ACHN (cell line): ENCODE data around the gene SEMA4A.
"Not testable (repeated sequence)": the region's sequence is repeated elsewhere in the genome, so short reads cannot be mapped to it uniquely, and the experiment has no call there.

Source experiments
- DNase-seq: peaks from one replicate; pipeline ENCODE4 v3.0.0-alpha.2; 2015
- in situ Hi-C: cut with HindIII; loops from 2 replicates; pipeline ENCODE4 v1.10.0; 2017; ENCODE audit warnings: low sequenced_read_pairs, low pct_ligation_motif_present, low pct_unique_long_range_greater_than_20kb

SEMA4A gene

DNA sequence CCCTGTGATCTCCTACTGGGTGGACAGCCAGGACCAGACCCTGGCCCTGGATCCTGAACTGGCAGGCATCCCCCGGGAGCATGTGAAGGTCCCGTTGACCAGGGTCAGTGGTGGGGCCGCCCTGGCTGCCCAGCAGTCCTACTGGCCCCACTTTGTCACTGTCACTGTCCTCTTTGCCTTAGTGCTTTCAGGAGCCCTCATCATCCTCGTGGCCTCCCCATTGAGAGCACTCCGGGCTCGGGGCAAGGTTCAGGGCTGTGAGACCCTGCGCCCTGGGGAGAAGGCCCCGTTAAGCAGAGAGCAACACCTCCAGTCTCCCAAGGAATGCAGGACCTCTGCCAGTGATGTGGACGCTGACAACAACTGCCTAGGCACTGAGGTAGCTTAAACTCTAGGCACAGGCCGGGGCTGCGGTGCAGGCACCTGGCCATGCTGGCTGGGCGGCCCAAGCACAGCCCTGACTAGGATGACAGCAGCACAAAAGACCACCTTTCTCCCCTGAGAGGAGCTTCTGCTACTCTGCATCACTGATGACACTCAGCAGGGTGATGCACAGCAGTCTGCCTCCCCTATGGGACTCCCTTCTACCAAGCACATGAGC is 23.3 kb downstream of the SEMA4A start:
- no peak for DNase-seq
- in situ Hi-C loops: no loop called here

DNA sequence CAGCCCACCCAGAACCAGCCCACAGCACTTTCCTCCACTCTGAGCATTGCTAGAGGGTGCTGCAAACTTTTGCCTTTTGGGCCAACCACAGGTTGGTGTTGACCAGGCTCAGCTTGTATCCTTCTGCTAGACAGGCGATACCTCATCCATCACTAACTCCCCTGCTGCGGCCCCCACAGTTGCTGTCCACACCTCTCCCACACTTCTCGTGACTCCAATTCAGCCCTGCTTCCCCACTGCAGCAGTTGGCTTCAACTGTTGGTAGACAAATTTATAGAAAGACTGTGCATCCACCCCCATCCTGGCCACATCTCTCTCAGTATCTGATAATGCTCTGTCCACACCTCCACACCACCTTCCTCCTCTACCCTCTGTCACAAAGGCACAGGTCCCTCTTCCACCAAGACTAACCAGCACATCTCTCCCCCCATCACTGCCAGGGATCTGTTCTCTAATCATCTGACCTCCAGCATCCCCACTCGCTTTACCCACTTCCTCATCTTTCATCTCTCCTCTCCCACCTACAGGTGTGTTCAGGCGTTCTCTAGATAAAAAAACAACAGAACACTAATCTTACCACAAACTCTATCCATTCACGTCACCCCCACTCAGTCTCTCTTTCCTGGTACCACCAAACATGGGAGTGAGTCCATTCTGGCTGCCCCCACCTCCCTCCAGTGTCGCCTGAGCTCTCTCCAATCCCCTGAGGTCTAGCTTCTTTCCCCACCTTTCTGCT is 24.7 kb downstream of the SEMA4A start:
- no peak for DNase-seq
- in situ Hi-C loops: no loop called here

DNA sequence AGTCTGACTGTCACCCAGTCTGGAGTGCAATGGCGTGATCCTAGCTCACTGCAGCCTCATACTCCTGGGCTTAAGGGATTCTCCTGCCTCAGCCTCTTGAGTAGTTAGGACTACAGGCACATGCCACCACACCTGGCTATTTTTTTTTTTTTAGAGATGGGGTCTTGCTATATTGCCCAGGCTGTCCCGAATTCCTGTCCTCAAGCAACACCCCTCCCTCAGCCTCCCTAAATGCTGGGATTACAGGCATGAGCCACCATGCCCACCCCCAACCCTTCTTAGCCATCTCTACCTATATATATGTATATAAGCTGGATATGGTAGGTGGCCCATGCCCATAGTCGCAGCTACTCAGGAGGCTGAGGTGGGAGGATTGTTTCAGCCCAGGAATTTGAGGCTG is 27.1 kb downstream of the SEMA4A start:
- in situ Hi-C loops: no loop called here
- no peak for DNase-seq

DNA sequence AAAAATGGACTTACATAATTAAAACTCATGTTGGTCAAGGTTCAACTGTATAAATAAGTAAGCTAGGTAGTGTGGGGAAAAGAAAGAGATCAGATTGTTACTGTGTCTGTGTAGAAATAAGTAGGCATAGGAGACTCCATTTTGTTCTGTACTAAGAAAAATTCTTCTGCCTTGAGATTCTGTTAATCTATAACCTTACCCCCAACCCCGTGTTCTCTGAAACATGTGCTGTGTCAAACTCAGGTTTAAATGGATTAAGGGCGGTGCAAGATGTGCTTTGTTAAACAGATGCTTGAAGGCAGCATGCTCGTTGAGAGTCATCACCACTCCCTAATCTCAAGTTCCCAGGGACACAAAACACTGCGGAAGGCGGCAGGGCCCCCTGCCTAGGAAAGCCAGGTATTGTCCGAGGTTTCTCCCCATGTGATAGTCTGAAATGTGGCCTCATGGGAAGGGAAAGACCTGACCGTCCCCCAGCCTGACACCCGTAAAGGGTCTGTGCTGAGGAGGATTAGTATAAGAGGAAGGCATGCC is 28.1 kb downstream of the SEMA4A start:
- DNase-seq, in situ Hi-C loops: not testable (repeated sequence)

DNA sequence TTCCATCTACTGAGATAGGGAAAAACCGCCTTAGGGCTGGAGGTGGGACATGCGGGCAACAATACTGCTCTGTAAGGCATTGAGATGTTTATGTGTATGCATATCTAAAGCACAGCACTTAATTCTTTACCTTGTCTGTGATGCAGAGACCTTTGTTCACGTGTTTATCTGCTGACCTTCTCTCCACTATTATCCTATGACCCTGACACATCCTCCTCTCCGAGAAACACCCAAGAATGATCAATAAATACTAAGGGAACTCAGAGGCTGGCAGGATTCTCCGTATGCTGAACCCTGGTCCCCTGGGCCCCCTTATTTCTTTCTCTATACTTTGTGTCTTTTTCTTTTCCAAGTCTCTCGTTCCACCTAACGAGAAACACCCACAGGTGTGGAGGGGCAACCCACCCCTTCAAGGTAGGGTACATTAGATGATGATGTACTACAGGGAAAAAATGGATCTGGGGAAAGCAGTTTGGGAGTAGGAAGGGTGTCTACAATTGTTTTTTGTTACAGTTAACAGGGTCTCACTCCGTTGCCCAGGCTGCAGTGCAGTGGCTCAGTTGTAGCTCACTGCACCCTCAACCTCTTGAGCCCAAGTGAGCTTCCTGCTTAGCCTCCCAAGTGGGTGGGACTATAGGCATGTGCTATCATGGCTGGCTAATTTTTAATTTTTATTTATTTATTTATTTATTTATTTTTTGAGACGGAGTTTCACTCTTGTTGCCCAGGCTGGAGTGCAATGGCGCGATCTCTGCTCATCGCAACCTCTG is 28.8 kb downstream of the SEMA4A start:
- DNase-seq, in situ Hi-C loops: not testable (repeated sequence)

DNA sequence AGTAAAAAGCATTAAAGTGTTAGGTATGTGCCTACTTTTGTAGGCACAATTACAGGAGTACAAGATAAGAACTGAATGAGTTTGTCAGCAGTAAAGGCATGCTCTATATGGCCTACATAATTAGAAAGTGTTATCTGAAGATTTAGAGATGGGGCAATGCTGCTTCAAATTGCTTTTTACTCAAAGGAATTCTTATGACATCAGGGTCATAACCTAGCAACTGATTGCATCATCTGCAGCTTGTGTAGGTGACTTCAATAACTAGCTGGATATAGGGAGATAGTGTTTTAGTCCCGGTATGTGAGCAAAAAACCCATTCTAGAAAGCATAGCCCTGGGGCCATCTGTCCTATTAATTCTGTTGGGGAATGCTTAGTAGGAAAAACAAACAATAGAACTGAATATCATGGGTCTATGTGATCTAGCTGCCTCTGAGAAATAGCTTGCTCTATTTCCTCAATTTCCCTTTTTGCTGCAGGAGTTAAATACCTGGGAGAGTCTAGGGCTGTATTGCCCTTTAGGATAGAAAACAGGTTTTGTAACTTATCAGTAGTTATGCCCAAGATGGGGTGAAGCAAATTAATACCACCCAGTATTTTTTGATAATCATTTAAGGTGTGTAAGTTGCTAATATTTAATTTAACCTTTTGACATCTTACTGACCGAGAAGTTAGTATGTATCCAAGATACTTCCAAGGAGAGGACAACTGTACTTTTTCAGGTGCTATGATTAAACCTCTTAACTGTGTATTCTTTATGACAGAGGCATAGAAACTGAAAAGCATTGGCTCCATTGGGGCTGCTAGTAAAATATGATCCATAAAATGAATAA is 33.2 kb downstream of the SEMA4A start:
- DNase-seq, in situ Hi-C loops: not testable (repeated sequence)

DNA sequence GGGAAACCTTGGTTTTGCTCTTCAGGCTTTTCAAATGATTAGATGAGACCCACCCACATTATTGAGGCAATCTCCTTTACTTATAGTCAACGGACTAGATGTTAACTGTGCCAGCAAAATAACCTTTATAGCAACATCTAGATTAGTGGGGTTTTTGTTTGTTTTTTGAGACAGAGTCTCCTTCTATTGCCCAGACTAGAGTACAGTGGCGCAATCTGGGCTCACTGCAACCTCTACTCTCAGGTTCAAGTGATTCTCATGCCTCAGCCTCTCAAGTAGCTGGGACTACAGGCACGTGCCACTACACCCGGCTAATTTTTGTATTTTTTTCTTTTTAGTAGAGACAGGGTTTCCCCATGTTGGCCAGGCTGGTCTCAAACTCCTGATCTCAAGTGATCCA is 36.9 kb downstream of the SEMA4A start:
- DNase-seq, in situ Hi-C loops: not testable (repeated sequence)

DNA sequence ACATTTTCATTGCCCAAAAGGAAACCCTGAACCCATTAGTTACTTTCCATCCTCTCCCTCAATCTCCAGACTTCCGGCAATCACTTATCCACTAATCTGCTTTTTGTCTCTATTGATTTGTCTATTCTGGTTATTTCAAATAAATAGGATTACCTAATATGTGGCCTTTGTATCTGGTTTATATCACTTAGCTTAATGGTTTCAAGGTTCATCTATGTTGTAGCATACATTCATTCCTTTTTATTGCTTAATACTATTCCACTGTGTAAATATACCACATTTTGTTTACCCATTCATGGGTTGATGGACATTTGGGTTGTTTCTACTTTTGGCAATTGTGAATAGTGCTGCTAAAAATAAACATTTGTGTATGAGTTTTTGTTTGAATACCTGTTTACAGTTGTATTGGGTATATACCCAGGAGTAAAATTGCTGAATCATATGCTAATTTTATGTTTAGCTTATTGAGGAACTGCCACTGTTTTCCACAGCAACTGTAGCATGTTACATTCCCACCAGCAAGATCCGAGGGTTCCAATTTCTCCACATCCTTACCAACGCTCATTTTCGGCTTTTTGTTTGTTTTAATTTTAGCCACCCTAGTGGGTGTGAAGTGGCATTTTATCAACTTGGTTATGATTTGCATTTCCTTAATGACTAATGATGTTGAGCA is 38.0 kb downstream of the SEMA4A start:
- in situ Hi-C loops: no loop called here
- DNase-seq: no peak

DNA sequence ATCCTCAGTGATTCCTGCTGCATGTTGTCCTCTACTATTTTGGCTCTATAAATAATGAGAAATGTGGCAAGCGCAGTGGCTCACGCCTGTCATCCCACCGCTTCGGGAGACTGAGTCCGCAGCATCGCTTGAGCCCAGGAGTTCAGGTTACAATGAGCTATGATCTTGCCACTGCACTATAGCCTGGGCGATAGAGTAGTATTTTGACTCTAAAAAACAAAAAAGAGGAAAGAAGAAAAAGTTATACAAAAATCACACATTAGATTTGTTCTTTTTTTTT is 39.8 kb downstream of the SEMA4A start:
- in situ Hi-C loops: no loop called here

DNA sequence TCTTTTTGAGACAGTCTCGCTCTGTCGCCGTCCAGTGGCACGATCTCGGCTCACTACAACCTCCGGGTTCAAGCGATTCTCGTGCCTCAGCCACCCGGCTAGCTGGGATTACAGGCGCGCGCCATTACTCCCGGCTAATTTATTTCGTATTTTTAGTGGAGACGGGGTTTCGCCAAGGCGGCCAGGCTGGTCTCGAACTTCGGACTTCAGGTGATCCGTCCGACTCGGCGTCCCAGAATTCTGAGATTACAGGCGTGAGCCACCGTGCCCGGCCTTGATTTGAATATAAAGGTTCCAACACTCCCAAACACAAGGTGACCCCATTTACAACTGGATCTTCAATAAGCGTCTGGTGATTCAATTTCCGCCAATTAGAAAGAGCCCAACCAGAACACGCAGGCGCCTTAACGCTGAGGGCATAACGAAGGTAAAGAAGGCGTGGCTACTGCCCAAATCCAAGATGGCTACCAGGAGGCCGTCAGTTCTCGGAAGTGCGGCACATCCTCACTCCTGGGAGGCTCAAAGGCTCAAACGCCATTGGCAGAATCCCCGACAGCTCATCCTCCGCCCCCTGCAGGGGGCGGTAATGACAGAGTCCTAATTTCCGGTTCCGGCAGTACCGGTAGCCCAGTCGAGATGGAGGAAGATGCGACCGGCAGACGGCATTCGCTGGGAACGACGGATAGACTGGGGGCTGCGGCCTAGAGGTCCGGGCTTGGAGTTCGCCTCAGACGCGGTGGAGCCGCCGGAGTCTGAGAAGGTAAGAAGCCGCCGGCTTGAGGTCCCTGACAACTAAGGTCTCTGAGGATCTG is 40.3 kb downstream of the SEMA4A start, which contains the start of gene SLC25A44:
Gene SLC25A44, plus strand, starts transcription at position 617 of the 812 bp plus-strand sequence. CDS start 5,744 bp downstream, outside the sequence.
- peak; percentile 99 for DNase-seq
- in situ Hi-C loops: no loop called here

More for the DNA sequence above, 39.8 kb downstream of the SEMA4A start:
- DNase-seq: no peak

DNA sequence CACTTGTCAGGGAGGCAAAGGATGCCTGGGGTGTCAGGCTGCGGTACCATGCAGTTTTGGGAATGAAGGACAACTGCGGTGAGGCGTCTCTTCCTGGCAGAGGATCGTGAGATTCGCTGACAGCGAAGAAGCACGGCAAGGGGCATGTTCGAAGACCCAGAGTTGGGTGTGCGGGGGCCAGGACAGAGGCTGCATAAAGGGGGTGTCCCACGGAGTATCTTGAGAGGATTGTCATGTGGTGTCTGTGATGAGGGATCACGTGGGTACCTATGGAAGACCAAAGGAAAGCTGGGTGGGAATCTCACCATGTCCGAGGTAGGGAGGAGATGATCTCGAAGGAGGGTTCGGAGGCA is 40.9 kb downstream of the SEMA4A start:
- no peak for DNase-seq
- in situ Hi-C loops: no loop called here

DNA sequence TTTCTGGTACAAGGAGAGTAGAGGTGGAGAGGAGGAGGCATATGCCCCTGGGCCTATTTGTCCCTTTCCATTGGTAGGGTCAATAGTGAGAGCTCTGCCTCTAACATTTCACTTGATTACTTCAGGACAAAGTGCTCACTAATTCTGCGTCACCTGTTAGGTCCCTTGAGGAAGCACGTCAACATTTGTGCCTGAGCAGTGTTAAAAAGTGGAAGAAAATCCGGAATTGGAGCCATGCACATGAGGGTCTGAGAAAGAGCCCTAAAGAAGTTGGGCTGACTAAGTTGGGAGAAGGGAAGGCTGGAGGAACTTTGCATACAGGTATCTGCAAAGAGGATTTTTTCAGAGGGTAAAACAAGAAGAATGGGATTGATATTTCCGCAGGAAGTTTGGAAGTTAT is 42.5 kb downstream of the SEMA4A start:
- in situ Hi-C loops: no loop called here

DNA sequence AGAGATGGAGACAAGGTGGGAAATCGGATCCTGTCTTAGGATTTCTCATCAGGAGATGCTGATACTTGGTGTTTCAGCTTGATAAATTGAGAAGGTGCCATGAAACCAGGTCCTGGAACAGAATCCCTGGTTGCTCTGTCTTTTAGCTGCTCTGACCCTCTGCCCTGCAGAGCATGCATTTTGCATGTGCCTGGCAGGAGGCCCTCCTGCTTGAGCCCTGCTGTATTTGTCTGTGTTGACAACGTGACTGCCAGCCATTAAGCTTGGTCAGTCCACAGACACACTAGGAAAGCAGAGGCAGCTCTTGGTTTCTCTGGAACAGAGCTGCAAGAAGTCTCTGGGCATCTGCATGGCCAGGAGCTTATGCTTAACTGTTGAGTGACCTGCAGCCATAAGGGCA is 43.1 kb downstream of the SEMA4A start:
- no peak for DNase-seq
- in situ Hi-C loops: no loop called here

More for the DNA sequence above, 42.5 kb downstream of the SEMA4A start:
- no peak for DNase-seq

DNA sequence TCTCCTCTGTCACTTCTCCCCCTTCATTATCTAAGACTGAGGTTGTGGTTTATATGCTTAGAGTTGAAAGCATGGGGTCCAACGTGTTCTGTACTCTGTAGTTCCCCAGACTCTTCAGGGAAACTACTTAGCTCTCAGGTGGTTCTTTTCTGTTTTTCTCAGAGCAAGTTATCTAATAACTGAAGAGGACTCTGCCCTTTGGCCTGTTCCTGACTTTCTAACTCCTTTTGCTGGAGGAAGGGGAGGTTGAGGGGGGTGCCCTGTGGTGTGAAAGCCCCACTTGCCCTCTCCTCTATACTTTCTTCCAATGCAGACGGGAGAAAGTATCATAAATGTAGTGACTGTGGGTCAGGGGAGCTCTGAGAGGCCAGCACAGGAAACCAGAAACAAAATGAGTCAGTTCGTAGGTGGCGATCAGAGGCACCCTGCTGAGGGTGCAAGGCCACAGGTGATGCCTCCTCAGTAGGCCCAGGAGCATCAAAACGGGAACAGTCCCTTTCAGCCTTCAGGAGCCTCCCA is 45.5 kb downstream of the SEMA4A start:
- DNase-seq: no peak
- in situ Hi-C loops: no loop called here

DNA sequence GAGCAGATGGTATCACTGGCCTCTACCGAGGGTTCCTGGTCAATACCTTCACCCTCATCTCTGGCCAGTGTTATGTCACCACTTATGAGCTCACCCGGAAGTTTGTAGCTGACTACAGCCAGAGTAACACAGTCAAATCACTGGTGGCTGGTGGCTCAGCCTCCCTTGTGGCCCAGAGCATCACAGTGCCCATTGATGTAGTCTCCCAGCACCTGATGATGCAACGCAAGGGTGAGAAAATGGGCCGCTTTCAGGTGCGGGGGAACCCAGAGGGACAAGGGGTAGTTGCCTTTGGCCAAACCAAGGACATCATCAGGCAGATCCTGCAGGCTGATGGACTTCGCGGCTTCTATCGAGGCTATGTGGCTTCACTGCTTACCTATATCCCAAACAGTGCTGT is 46.7 kb downstream of the SEMA4A start:
- no peak for DNase-seq
- in situ Hi-C loops: no loop called here

DNA sequence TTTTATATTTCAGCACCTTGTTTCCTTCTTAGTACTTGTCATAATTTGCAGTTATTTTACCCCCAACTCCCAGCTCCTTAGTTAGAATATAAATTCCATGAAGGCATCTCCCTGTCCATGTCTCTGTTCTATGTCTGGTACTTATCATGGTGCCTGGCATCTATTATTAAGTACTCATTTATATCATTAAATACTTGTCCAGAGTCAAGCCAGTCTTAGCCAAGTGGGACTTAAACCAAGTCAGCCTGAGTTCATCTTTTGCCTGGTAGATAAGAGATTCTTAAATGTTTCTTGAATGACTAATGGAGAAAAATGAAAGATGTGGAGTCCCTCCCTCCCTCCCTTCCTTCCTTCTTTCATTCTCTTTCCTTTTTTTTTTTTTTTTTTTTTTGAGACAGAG is 49.9 kb downstream of the SEMA4A start:
- in situ Hi-C loops: no loop called here
- peak; percentile 16 for DNase-seq

DNA sequence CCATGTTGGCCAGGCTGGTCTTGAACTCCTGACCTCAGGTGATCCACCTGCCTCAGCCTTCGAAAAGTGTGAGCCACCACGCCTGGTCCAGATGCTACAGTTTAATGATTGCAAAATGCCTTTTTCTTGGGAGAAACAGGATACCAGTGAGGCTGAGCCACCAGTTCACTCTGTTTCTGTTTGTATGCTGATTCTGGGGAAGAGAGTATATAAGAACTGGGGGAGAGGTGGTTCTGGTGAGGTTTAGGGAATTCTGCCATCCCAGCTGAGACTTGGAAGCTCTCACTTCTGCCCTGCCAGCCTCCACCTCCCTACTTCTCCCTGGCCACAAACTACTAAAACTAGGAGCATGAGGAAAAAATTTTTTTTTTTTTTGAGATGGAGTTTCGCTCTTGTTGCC is 51.3 kb downstream of the SEMA4A start:
- in situ Hi-C loops: no loop called here
- no peak for DNase-seq
